ENCODE results near the gene SLC26A4.

GRCh38 chr7:107668296-107668695 is 7.7 kb downstream of the SLC26A4 start:
- TF ChIP-seq GATA3 (IDR thresholded peaks at IDR 0.05; ENCODE audit: low read depth, low read length) (no peak), GATA2 (IDR thresholded peaks at IDR 0.05; ENCODE audit: low read depth, low read length) (no peak)

Measured in SH-SY5Y (cell line).